Stomach smooth muscle (tissue), 2 donors: Measurements from ENCODE around the gene MAP3K14.

Experiments used
- H3K27ac ChIP-seq: one replicate; pipeline ENCODE4 v1.7.0; 2013; ENCODE audit warnings: mild to moderate bottlenecking, low read length, inconsistent platforms
- H3K27me3 ChIP-seq, 2 donors: one replicate each; pipeline ENCODE4 v1.7.0; 2013; ENCODE audit warnings: low read length in 2 of 2; ENCODE audit not compliant: insufficient read depth in 2 of 2, control insufficient read depth in 1 of 2
- H3K36me3 ChIP-seq, 2 donors: one replicate each; pipeline ENCODE4 v1.7.0; 2013; ENCODE audit warnings: low read length in 2 of 2; ENCODE audit not compliant: control insufficient read depth in 2 of 2, insufficient read depth in 2 of 2
- H3K4me1 ChIP-seq: one replicate; pipeline ENCODE4 v1.7.0; 2013; ENCODE audit warnings: low read length; ENCODE audit not compliant: control insufficient read depth, insufficient read depth
- H3K4me3 ChIP-seq, 2 donors: one replicate each; pipeline ENCODE4 v1.7.0; 2013; ENCODE audit warnings: low read length in 2 of 2
- H3K9ac ChIP-seq, 2 donors: one replicate each; pipeline ENCODE4 v1.7.0; 2013; ENCODE audit warnings: low read length in 2 of 2, mild to moderate bottlenecking in 1 of 2
- H3K9me3 ChIP-seq, 2 donors: one replicate each; pipeline ENCODE4 v1.7.0; 2013; ENCODE audit warnings: low read length in 2 of 2; ENCODE audit not compliant: control insufficient read depth in 2 of 2
- donor health status: healthy.
- donor health status: Pancreatic carcinoma.

The MAP3K14 gene

GRCh38 chr17:45230787-45231480 lies 85.9 kb downstream of the MAP3K14 start:
- H3K9ac ChIP-seq: no peak overlapping the region
- H3K4me1 ChIP-seq: peaks cover 38% of the 10 kb centered on the region
- no peak overlapping the region for H3K4me3 ChIP-seq
- H3K27me3 ChIP-seq: peaks cover under 1 to 8% of the 10 kb centered on the region in 2 donors
- H3K36me3 ChIP-seq: no peaks in the 10 kb centered on the region
- H3K27ac ChIP-seq: no peak overlapping the region
- no peaks in the 10 kb centered on the region for H3K9me3 ChIP-seq

GRCh38 chr17:45230410-45230786 lies 86.4 kb downstream of the MAP3K14 start:
- no peak overlapping the region for H3K9ac ChIP-seq
- no peak overlapping the region for H3K4me3 ChIP-seq
- no peak overlapping the region for H3K27ac ChIP-seq

GRCh38 chr17:45229681-45230409 lies 87.0 kb downstream of the MAP3K14 start:
- peak overlapping the region; percentile 55 for H3K27ac ChIP-seq
- peaks cover 0 to 2% of the 10 kb centered on the region in 2 donors for H3K27me3 ChIP-seq
- no peaks in the 10 kb centered on the region for H3K36me3 ChIP-seq
- H3K4me3 ChIP-seq: no peak overlapping the region
- no peak overlapping the region for H3K9ac ChIP-seq
- peaks cover 35% of the 10 kb centered on the region for H3K4me1 ChIP-seq
- H3K9me3 ChIP-seq: no peaks in the 10 kb centered on the region

More at GRCh38 chr17:45230410-45230786, 86.4 kb downstream of the MAP3K14 start:
- H3K4me1 ChIP-seq: peaks cover 33% of the 10 kb centered on the region
- no peaks in the 10 kb centered on the region for H3K9me3 ChIP-seq
- H3K36me3 ChIP-seq: no peaks in the 10 kb centered on the region
- H3K27me3 ChIP-seq: peaks cover 0 to 6% of the 10 kb centered on the region in 2 donors

GRCh38 chr17:45228763-45229539 lies 87.9 kb downstream of the MAP3K14 start:
- peak overlapping the region; percentile 55 for H3K27ac ChIP-seq

GRCh38 chr17:45227926-45228762 lies 88.7 kb downstream of the MAP3K14 start:
- no peaks in the 10 kb centered on the region for H3K9me3 ChIP-seq

More at GRCh38 chr17:45228763-45229539, 87.9 kb downstream of the MAP3K14 start:
- H3K36me3 ChIP-seq: no peaks in the 10 kb centered on the region
- peaks cover 39% of the 10 kb centered on the region for H3K4me1 ChIP-seq
- peak overlapping the region in 1 of 2 donors; percentile 49 for H3K9ac ChIP-seq
- H3K27me3 ChIP-seq: peaks cover 0 to 2% of the 10 kb centered on the region in 2 donors
- H3K4me3 ChIP-seq: no peak overlapping the region
- H3K9me3 ChIP-seq: no peaks in the 10 kb centered on the region

GRCh38 chr17:45227101-45227925 lies 89.5 kb downstream of the MAP3K14 start:
- Histone ChIP-seq H3K9me3 (no peaks in the 10 kb centered on the region), H3K27ac (peak overlapping the region; percentile 55), H3K9ac (no peak overlapping the region), H3K36me3 (no peaks in the 10 kb centered on the region), H3K27me3 (peaks cover 7 to 12% of the 10 kb centered on the region in 2 donors), H3K4me1 (peaks cover 44% of the 10 kb centered on the region), H3K4me3 (no peak overlapping the region)

More at GRCh38 chr17:45227926-45228762, 88.7 kb downstream of the MAP3K14 start:
- peak overlapping the region; percentile 55 for H3K27ac ChIP-seq
- no peaks in the 10 kb centered on the region for H3K36me3 ChIP-seq
- H3K4me1 ChIP-seq: peaks cover 44% of the 10 kb centered on the region
- H3K9ac ChIP-seq: peak overlapping the region in 1 of 2 donors; percentile 49
- H3K4me3 ChIP-seq: no peak overlapping the region
- H3K27me3 ChIP-seq: peaks cover 0 to 4% of the 10 kb centered on the region in 2 donors

- H3K27ac ChIP-seq: peak overlapping the region; percentile 37
- H3K9ac ChIP-seq: no peak overlapping the region
- no peaks in the 10 kb centered on the region for H3K9me3 ChIP-seq
- peaks cover 44% of the 10 kb centered on the region for H3K4me1 ChIP-seq
- H3K27me3 ChIP-seq: peaks cover 11 to 12% of the 10 kb centered on the region in 2 donors
- H3K4me3 ChIP-seq: no peak overlapping the region
- no peaks in the 10 kb centered on the region for H3K36me3 ChIP-seq
Observed at GRCh38 chr17:45226576-45226975, 90.2 kb downstream of the MAP3K14 start.

GRCh38 chr17:45225964-45226530 lies 90.8 kb downstream of the MAP3K14 start:
- Histone ChIP-seq H3K27me3 (peaks cover 12 to 16% of the 10 kb centered on the region in 2 donors), H3K9ac (no peak overlapping the region), H3K36me3 (no peaks in the 10 kb centered on the region), H3K4me1 (peaks cover 42% of the 10 kb centered on the region), H3K27ac (peak overlapping the region; percentile 37), H3K9me3 (no peaks in the 10 kb centered on the region), H3K4me3 (peak overlapping the region in 1 of 2 donors; percentile 8)

- Histone ChIP-seq H3K9ac (no peak overlapping the region), H3K4me3 (no peak overlapping the region), H3K9me3 (no peaks in the 10 kb centered on the region), H3K27ac (no peak overlapping the region), H3K27me3 (peaks cover 11 to 16% of the 10 kb centered on the region in 2 donors), H3K4me1 (peaks cover 37% of the 10 kb centered on the region), H3K36me3 (no peaks in the 10 kb centered on the region)
Observed at GRCh38 chr17:45225051-45225700, 91.6 kb downstream of the MAP3K14 start.
